ENCODE results near the gene TPI1.
"Not testable (repeated sequence)": the region's sequence is repeated elsewhere in the genome, so short reads cannot be mapped to it uniquely, and the experiment has no call there.

TPI1 gene

GRCh38 chr12:6888360-6888759 lies 21.0 kb downstream of the TPI1 start:
- H3K27me3 ChIP-seq (ENCODE audit: control insufficient read depth, insufficient read depth, low read length): no peaks in the 10 kb centered on the region
- no peak overlapping the region for H3K27ac ChIP-seq
- H3K36me3 ChIP-seq (ENCODE audit: control insufficient read depth, insufficient read depth, low read length): no peaks in the 10 kb centered on the region
- H3K4me1 ChIP-seq: peaks cover 6% of the 10 kb centered on the region
- H3K9me3 ChIP-seq (ENCODE audit: control insufficient read depth, low read length): no peaks in the 10 kb centered on the region
- H3K79me2 ChIP-seq: no peaks in the 10 kb centered on the region
- TF ChIP-seq CTCF (IDR thresholded peaks at IDR 0.05): no peak
- no peak overlapping the region for H3K4me3 ChIP-seq (ENCODE audit: low read depth, low read length)
- H3K4me2 ChIP-seq (ENCODE audit: low read length): no peak overlapping the region
- no peak overlapping the region for H3K9ac ChIP-seq
- no peak overlapping the region for H2AFZ ChIP-seq

- H3K4me2 ChIP-seq (ENCODE audit: low read length); H3K27me3 ChIP-seq (ENCODE audit: control insufficient read depth, insufficient read depth, low read length); H3K9ac ChIP-seq; H3K79me2 ChIP-seq; H3K9me3 ChIP-seq (ENCODE audit: control insufficient read depth, low read length); H3K27ac ChIP-seq; H2AFZ ChIP-seq; H3K4me3 ChIP-seq (ENCODE audit: low read depth, low read length); H3K36me3 ChIP-seq (ENCODE audit: control insufficient read depth, insufficient read depth, low read length); H3K4me1 ChIP-seq: not testable (repeated sequence)
Measured at GRCh38 chr12:6888794-6889193, 21.5 kb downstream of the TPI1 start.

- not testable (repeated sequence) for H3K9me3 ChIP-seq (ENCODE audit: control insufficient read depth, low read length); H3K27me3 ChIP-seq (ENCODE audit: control insufficient read depth, insufficient read depth, low read length); H3K4me3 ChIP-seq (ENCODE audit: low read depth, low read length); H3K36me3 ChIP-seq (ENCODE audit: control insufficient read depth, insufficient read depth, low read length); H3K4me1 ChIP-seq; H3K9ac ChIP-seq; H3K79me2 ChIP-seq
- Histone ChIP-seq H2AFZ (peak overlapping the region; percentile 96), H3K27ac (peak overlapping the region; percentile 81), H3K4me2 (ENCODE audit: low read length) (peak overlapping the region; percentile 78)
Measured at GRCh38 chr12:6889775-6890573, 22.6 kb downstream of the TPI1 start.

- H3K36me3 ChIP-seq (ENCODE audit: control insufficient read depth, insufficient read depth, low read length): no peaks in the 10 kb centered on the region
- no peaks in the 10 kb centered on the region for H3K9me3 ChIP-seq (ENCODE audit: control insufficient read depth, low read length)
- H2AFZ ChIP-seq: peak overlapping the region; percentile 96
- H3K27me3 ChIP-seq (ENCODE audit: control insufficient read depth, insufficient read depth, low read length): no peaks in the 10 kb centered on the region
- peak overlapping the region; percentile 81 for H3K27ac ChIP-seq
- TF ChIP-seq CTCF (IDR thresholded peaks at IDR 0.05): peak; percentile 95
- peaks cover 6% of the 10 kb centered on the region for H3K4me1 ChIP-seq
- H3K4me3 ChIP-seq (ENCODE audit: low read depth, low read length): peak overlapping the region; percentile 62
- H3K4me2 ChIP-seq (ENCODE audit: low read length): peak overlapping the region; percentile 78
- no peak overlapping the region for H3K9ac ChIP-seq
- no peaks in the 10 kb centered on the region for H3K79me2 ChIP-seq
Measured at GRCh38 chr12:6890789-6891645, 23.7 kb downstream of the TPI1 start.

- H3K27me3 ChIP-seq (ENCODE audit: control insufficient read depth, insufficient read depth, low read length): no peaks in the 10 kb centered on the region
Measured at GRCh38 chr12:6891646-6892001, 24.3 kb downstream of the TPI1 start.

GRCh38 chr12:6892683-6893082 lies 25.4 kb downstream of the TPI1 start:
- H3K79me2 ChIP-seq; H3K36me3 ChIP-seq (ENCODE audit: control insufficient read depth, insufficient read depth, low read length); H3K4me2 ChIP-seq (ENCODE audit: low read length); H3K4me3 ChIP-seq (ENCODE audit: low read depth, low read length); H3K4me1 ChIP-seq; H3K9ac ChIP-seq; H3K9me3 ChIP-seq (ENCODE audit: control insufficient read depth, low read length); H2AFZ ChIP-seq; H3K27me3 ChIP-seq (ENCODE audit: control insufficient read depth, insufficient read depth, low read length); H3K27ac ChIP-seq: not testable (repeated sequence)

More at GRCh38 chr12:6891646-6892001, 24.3 kb downstream of the TPI1 start:
- peak overlapping the region; percentile 81 for H3K27ac ChIP-seq
- H3K4me3 ChIP-seq (ENCODE audit: low read depth, low read length): peak overlapping the region; percentile 59
- H3K4me1 ChIP-seq: peaks cover 6% of the 10 kb centered on the region
- no peak for TF ChIP-seq CTCF (IDR thresholded peaks at IDR 0.05)
- H3K79me2 ChIP-seq: no peaks in the 10 kb centered on the region
- peak overlapping the region; percentile 96 for H2AFZ ChIP-seq
- H3K9me3 ChIP-seq (ENCODE audit: control insufficient read depth, low read length): no peaks in the 10 kb centered on the region
- H3K4me2 ChIP-seq (ENCODE audit: low read length): peak overlapping the region; percentile 74
- H3K36me3 ChIP-seq (ENCODE audit: control insufficient read depth, insufficient read depth, low read length): no peaks in the 10 kb centered on the region
- H3K9ac ChIP-seq: no peak overlapping the region

Measured in parathyroid adenoma (tissue), 2 donors.